ENCODE results near the gene MED17. TPM values are rescaled to one million over a fixed set of nuclear protein-coding genes. Genes with fewer than 3 reads are reported as not detected.

The MED17 gene
- total and polyA plus RNA-seq, 4 donors: 9.2 to 56.8 (median 20.4) TPM

DNA sequence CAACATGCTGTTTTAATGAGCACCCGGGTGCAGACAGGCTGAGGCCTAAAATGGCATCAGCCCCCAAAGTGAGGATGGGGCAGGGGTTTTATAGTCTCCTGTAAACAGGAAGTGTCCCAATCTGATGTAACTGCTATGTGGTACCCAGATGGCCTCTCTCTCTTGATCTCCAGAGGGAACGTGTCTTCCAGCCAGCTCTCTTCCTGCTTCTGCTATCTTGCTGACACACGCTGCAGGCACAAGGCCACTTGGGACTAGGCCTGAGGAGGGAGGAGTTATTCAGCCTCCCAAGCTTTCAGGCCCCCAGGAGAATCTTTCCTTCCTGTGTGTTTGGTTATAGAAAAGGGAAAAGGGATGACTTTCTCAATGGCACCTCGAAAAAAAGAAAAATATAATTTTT is 77.7 kb downstream of the MED17 start:
- TF ChIP-seq, protein P1, sequence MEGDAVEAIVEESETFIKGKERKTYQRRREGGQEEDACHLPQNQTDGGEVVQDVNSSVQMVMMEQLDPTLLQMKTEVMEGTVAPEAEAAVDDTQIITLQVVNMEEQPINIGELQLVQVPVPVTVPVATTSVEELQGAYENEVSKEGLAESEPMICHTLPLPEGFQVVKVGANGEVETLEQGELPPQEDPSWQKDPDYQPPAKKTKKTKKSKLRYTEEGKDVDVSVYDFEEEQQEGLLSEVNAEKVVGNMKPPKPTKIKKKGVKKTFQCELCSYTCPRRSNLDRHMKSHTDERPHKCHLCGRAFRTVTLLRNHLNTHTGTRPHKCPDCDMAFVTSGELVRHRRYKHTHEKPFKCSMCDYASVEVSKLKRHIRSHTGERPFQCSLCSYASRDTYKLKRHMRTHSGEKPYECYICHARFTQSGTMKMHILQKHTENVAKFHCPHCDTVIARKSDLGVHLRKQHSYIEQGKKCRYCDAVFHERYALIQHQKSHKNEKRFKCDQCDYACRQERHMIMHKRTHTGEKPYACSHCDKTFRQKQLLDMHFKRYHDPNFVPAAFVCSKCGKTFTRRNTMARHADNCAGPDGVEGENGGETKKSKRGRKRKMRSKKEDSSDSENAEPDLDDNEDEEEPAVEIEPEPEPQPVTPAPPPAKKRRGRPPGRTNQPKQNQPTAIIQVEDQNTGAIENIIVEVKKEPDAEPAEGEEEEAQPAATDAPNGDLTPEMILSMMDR (IDR thresholded peaks at IDR 0.05; ENCODE audit: control extremely low read depth, extremely low read depth): no peak

More for the DNA sequence above, 77.7 kb downstream of the MED17 start:
- H3K27ac ChIP-seq (ENCODE audit: low read depth in 1 of 2, low read length in 1 of 2): no peak overlapping the region
- no peaks in the 10 kb centered on the region for H3K27me3 ChIP-seq (ENCODE audit: control insufficient read depth in 3 of 3, insufficient read depth in 3 of 3, low read length in 2 of 3)
- H3K9me3 ChIP-seq (ENCODE audit: control insufficient read depth in 4 of 4, insufficient read depth in 3 of 4, low read length in 3 of 4): no peaks in the 10 kb centered on the region
- no peak overlapping the region for H3K9ac ChIP-seq (ENCODE audit: insufficient read depth in 1 of 2, low read length in 2 of 2)
- WGBS, 2 donors: 54 to 59% methylated on average over 4 of the region's 4 CpGs
- no peaks in the 10 kb centered on the region for H3K4me1 ChIP-seq (ENCODE audit: control insufficient read depth in 5 of 5, insufficient read depth in 5 of 5, low read length in 5 of 5)
- H3K36me3 ChIP-seq (ENCODE audit: control insufficient read depth in 4 of 4, insufficient read depth in 4 of 4, low read length in 4 of 4): no peaks in the 10 kb centered on the region
- no peak overlapping the region for H3K4me3 ChIP-seq
- peak; percentile 20 to 66 (median 22) for DNase-seq
- ATAC-seq (ENCODE audit: insufficient read depth, low FRiP score): no peak

Small RNA genes lying within 50 kb of the gene (small RNA-seq; reads per million reads assigned to genes)
- gene RF00019 (ENCODE audit: low replicate concordance): not detected
- not detected for gene SNORA40 (ENCODE audit: low replicate concordance)

Other genes starting within 250 kb of the MED17 start
- gene SMCO4, start 240.9 kb upstream of the MED17 start, total RNA-seq: 10 to 100 TPM; 27.0 to 45.2 TPM
- gene SMCO4, start 240.9 kb upstream of the MED17 start, polyA plus RNA-seq: 100 to 1,000 TPM in 1 of 2 donors, 10 to 100 TPM in 1; 41.9 to 132 TPM
- gene CEP295, start 122.6 kb upstream of the MED17 start, total RNA-seq: 10 to 100 TPM in 1 of 2 donors, 1 to 10 TPM in 1; 7.5 to 31.5 TPM
- 1 to 10 TPM; 3.5 to 8.5 TPM for gene CEP295, start 122.6 kb upstream of the MED17 start, polyA plus RNA-seq
- gene TAF1D, start 42.8 kb upstream of the MED17 start, total RNA-seq: 100 to 1,000 TPM in 1 of 2 donors, 10 to 100 TPM in 1; 70.6 to 315 TPM
- 100 to 1,000 TPM in 1 of 2 donors, 10 to 100 TPM in 1; 58.1 to 226 TPM for gene TAF1D, start 42.8 kb upstream of the MED17 start, polyA plus RNA-seq
- 10 to 100 TPM; 20.4 to 66.1 TPM for gene C11orf54, start 42.6 kb upstream of the MED17 start, total RNA-seq
- gene C11orf54, start 42.6 kb upstream of the MED17 start, polyA plus RNA-seq: 10 to 100 TPM; 20.8 to 23.3 TPM
- gene VSTM5, start 66.3 kb downstream of the MED17 start, total RNA-seq: under 1 TPM; 0.37 to 0.58 TPM
- under 1 TPM; 0.08 to 0.13 TPM for gene VSTM5, start 66.3 kb downstream of the MED17 start, polyA plus RNA-seq
- not detected for gene HEPHL1, start 237.1 kb downstream of the MED17 start, total RNA-seq
- gene HEPHL1, start 237.1 kb downstream of the MED17 start, polyA plus RNA-seq: not detected

Measured in lung (tissue), 13 donors.